Endodermal cell (in vitro differentiated cells): ENCODE data around the gene SERPINA1. TPM values are rescaled to one million over a fixed set of nuclear protein-coding genes. Genes with fewer than 3 reads are reported as not detected.

ENCODE experiments used
- DNase-seq: peaks from one replicate; pipeline ENCODE4 v3.0.0-alpha.2; 2017
- H3K27ac ChIP-seq: 2 replicates; pipeline ENCODE4 v1.5.1; 2013; ENCODE audit warnings: mild to moderate bottlenecking, low read depth, low read length, moderate library complexity
- H3K27me3 ChIP-seq: 2 replicates; pipeline ENCODE4 v1.6.1; 2013; ENCODE audit warnings: mild to moderate bottlenecking, low read length, moderate library complexity; ENCODE audit not compliant: insufficient read depth, control insufficient read depth, poor library complexity, severe bottlenecking
- H3K36me3 ChIP-seq: 2 replicates; pipeline ENCODE4 v1.7.0; 2013; ENCODE audit warnings: mild to moderate bottlenecking, low read length, moderate library complexity; ENCODE audit not compliant: control insufficient read depth, insufficient read depth
- H3K4me1 ChIP-seq: one replicate; pipeline ENCODE4 v1.7.0; 2013; ENCODE audit warnings: low read length; ENCODE audit not compliant: control insufficient read depth, insufficient read depth
- H3K4me3 ChIP-seq: 2 replicates; pipeline ENCODE4 v1.5.1; 2013; ENCODE audit warnings: mild to moderate bottlenecking, low read length, moderate library complexity
- H3K9ac ChIP-seq: 2 replicates; pipeline ENCODE4 v1.6.1; 2013; ENCODE audit warnings: mild to moderate bottlenecking, low read length, moderate library complexity; ENCODE audit not compliant: poor library complexity, severe bottlenecking; ENCODE audit errors: extremely low read depth
- H3K9me3 ChIP-seq: 2 replicates; pipeline ENCODE4 v1.6.1; 2013; ENCODE audit warnings: mild to moderate bottlenecking, low read length, moderate library complexity; ENCODE audit not compliant: control insufficient read depth
- H3K27ac Mint-ChIP-seq: 2 replicates; pipeline ENCODE4 v1.8.0; 2020; ENCODE audit warnings: mixed read lengths
- H3K27me3 Mint-ChIP-seq: 2 replicates; pipeline ENCODE4 v1.8.0; 2021; ENCODE audit warnings: mild to moderate bottlenecking, mixed read lengths; ENCODE audit not compliant: insufficient read depth
- H3K36me3 Mint-ChIP-seq: 2 replicates; pipeline ENCODE4 v1.8.0; 2020; ENCODE audit warnings: low read depth, mixed read lengths
- H3K4me1 Mint-ChIP-seq: 2 replicates; pipeline ENCODE4 v1.8.0; 2020; ENCODE audit warnings: mixed read lengths
- H3K4me3 Mint-ChIP-seq: 2 replicates; pipeline ENCODE4 v1.8.0; 2020; ENCODE audit warnings: mild to moderate bottlenecking, moderate library complexity, mixed read lengths
- H3K9me3 Mint-ChIP-seq: 2 replicates; pipeline ENCODE4 v1.8.0; 2020; ENCODE audit warnings: mild to moderate bottlenecking, mixed read lengths
- CTCF ChIP-seq: fragments of 200-600 bp; sonication (generic); conservative IDR thresholded peaks from 2 replicates; pipeline ENCODE4 v1.5.0; 2021; ENCODE audit warnings: antibody characterized with exemption, mild to moderate bottlenecking
- WGBS, 2 experiments: methylation state at CpG; one replicate each; pipeline versions ENCODE4 v1.1.5 to v1.1.7; 2013; ENCODE audit warnings: missing lambda C conversion rate in 2 of 2, mixed read lengths in 1 of 2; ENCODE audit not compliant: insufficient coverage in 1 of 2, insufficient read length in 1 of 2; 5-methylcytosine and 5-hydroxymethylcytosine counted together
- total RNA-seq, 2 donors: library from RNA; stranded (reverse); fragmentation: NEBNext Ultra II Directional in 1 of 2; extraction: Animal tissue kit (Norgen Biotek cat#: 25700) in 1 of 2; gene quantifications; 2 replicates in 1 of 2; 3 replicates in 1 of 2; pipeline ENCODE4 v1.2.1, GENCODE V29; 2021

The SERPINA1 gene
- total RNA-seq, 2 donors from 2014 or later, result 1.2 TPM; not detected in 1

DNA sequence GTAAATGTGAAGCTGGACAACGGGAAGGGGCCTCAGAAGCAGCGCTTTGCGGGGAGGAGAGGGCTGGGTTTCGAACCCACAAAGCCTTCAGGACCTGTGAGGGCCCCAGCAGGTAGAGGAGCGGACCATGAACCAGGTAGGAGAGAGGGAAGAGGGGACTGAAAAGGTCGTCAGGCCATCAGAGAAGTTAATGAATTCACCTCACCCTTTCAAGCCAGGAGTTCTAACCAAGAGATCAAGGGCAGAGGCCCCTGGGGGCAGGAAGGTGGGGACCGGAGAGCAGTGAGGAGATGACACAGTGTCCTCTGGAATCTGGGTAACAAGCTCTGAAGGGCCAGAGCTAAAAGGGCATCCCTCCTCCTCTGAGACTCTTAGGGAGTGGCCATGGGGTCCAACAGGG is 19.4 kb downstream of the SERPINA1 start:
- Histone ChIP-seq H3K27ac (no peak overlapping the region), H3K27me3 (no peaks in the 10 kb centered on the region), H3K36me3 (no peaks in the 10 kb centered on the region), H3K4me3 (no peak overlapping the region), H3K4me1 (no peaks in the 10 kb centered on the region), H3K9ac (no peak overlapping the region), H3K9me3 (no peaks in the 10 kb centered on the region)
- Mint-ChIP-seq H3K27ac (no peak overlapping the region), H3K9me3 (no peaks in the 10 kb centered on the region), H3K27me3 (no peaks in the 10 kb centered on the region), H3K4me3 (no peak overlapping the region), H3K4me1 (peaks cover 4% of the 10 kb centered on the region), H3K36me3 (no peaks in the 10 kb centered on the region)
- TF ChIP-seq CTCF, result no peak
- 83 to 100% methylated on average over 5 to 7 of the region's 7 CpGs for WGBS, 2 experiments
- no peak for DNase-seq

- TF ChIP-seq CTCF, result no peak
- Mint-ChIP-seq H3K36me3 (no peaks in the 10 kb centered on the region), H3K4me1 (peaks cover 3% of the 10 kb centered on the region), H3K4me3 (no peak overlapping the region), H3K27ac (no peak overlapping the region), H3K9me3 (no peaks in the 10 kb centered on the region), H3K27me3 (no peaks in the 10 kb centered on the region)
- no peak overlapping the region for H3K9ac ChIP-seq
- no peaks in the 10 kb centered on the region for H3K4me1 ChIP-seq
- H3K27ac ChIP-seq, result no peak overlapping the region
- no peaks in the 10 kb centered on the region for H3K36me3 ChIP-seq
- H3K27me3 ChIP-seq, result no peaks in the 10 kb centered on the region
- H3K9me3 ChIP-seq, result no peaks in the 10 kb centered on the region
- DNase-seq, result no peak
- WGBS, 2 experiments, result 88 to 96% methylated on average over 1 to 3 of the region's 3 CpGs
- no peak overlapping the region for H3K4me3 ChIP-seq
Measured at GRCh38 chr14:94368243-94368590, 20.2 kb downstream of the SERPINA1 start.

- no peak for TF ChIP-seq CTCF
- H3K9ac ChIP-seq, result no peak overlapping the region
- H3K4me1 Mint-ChIP-seq, result peaks cover 1% of the 10 kb centered on the region
- DNase-seq, result no peak
- H3K9me3 Mint-ChIP-seq, result no peaks in the 10 kb centered on the region
- no peaks in the 10 kb centered on the region for H3K36me3 ChIP-seq
- no peaks in the 10 kb centered on the region for H3K36me3 Mint-ChIP-seq
- no peaks in the 10 kb centered on the region for H3K4me1 ChIP-seq
- H3K27me3 Mint-ChIP-seq, result no peaks in the 10 kb centered on the region
- H3K27me3 ChIP-seq, result no peaks in the 10 kb centered on the region
- H3K27ac ChIP-seq, result no peak overlapping the region
- H3K9me3 ChIP-seq, result no peaks in the 10 kb centered on the region
- 87 to 90% methylated on average over 8 to 12 of the region's 12 CpGs for WGBS, 2 experiments
- no peak overlapping the region for H3K4me3 ChIP-seq
- no peak overlapping the region for H3K27ac Mint-ChIP-seq
- H3K4me3 Mint-ChIP-seq, result no peak overlapping the region
Measured at GRCh38 chr14:94367347-94368242, 20.8 kb downstream of the SERPINA1 start.
